ENCODE results near the gene RNF8.

- no peak for TF ChIP-seq CTCF (IDR thresholded peaks at IDR 0.05; ENCODE audit: borderline replicate concordance, extremely low read depth, low read length, poor library complexity, severe bottlenecking)
- TF ChIP-seq EZH2 (IDR thresholded peaks at IDR 0.05; ENCODE audit: borderline replicate concordance, low read depth, low read length, severe bottlenecking): no peak
These were observed 33.8 kb upstream of the RNF8 start for GRCh38 chr6:37319856-37320480.
